ENCODE measurements around the gene CAPN12.

DNA sequence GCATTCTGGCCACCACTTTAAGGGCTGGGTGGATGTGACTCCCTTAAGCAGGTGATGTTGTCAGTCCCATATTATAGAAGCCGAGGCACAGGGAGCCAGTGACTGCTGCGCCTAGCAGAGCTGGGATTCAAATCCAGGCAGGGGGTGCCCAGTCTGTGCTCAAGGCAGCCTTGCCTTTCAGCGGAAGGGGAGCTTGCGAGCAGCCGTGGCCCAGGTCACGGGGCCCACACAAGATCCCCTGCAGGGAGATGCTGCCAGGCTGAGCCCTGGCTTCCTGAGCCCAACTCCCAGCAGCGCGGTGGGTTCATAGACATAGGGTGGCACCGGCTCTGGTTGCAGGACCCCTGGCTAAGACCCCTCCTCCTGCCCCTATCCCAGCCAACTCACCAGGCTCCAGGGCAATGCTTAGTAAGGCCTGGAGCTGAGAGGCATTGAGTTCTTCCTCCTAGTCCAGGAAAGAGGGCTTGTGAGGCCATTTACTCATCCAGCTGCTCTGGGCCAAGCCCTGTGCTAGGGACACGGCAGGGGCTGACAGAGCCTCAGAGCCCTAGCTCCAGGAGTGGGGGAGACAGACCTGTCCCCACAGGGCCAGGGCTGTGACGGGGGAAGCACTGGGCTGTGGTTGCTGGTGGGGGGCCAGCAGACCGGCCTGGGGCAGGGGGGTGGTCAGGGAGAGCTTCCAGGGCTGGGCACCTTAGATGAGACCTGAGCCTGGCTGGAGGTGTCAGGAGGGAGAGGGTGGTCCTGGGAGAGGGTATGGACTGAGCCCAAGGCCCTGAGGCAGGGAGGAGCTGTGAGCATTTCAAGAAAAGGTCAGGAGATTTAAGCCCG is 9.6 kb downstream of the CAPN12 start:
- TF ChIP-seq EZH2phosphoT487 (IDR thresholded peaks at IDR 0.05; ENCODE audit: insufficient read depth, low read depth) (no peak), EZH2 (IDR thresholded peaks at IDR 0.05; ENCODE audit: insufficient read depth, poor library complexity, severe bottlenecking) (no peak)

All from GM23248 (cell line).